TTC549 (cell line): ENCODE measurements around the gene CYB5D1.

ENCODE experiments used
- FAIRE-seq: peaks from 2 replicates; lab custom pipeline; 2012; peaks lifted over from hg19 to GRCh38; lab: Jason Lieb, UNC

CYB5D1 gene

GRCh38 chr17:7844292-7845154, 13.3 kb upstream of the CYB5D1 start:
- peak; percentile 61 for FAIRE-seq

- no peak for FAIRE-seq
These were observed 12.3 kb upstream of the CYB5D1 start for GRCh38 chr17:7845359-7846062.

DNA sequence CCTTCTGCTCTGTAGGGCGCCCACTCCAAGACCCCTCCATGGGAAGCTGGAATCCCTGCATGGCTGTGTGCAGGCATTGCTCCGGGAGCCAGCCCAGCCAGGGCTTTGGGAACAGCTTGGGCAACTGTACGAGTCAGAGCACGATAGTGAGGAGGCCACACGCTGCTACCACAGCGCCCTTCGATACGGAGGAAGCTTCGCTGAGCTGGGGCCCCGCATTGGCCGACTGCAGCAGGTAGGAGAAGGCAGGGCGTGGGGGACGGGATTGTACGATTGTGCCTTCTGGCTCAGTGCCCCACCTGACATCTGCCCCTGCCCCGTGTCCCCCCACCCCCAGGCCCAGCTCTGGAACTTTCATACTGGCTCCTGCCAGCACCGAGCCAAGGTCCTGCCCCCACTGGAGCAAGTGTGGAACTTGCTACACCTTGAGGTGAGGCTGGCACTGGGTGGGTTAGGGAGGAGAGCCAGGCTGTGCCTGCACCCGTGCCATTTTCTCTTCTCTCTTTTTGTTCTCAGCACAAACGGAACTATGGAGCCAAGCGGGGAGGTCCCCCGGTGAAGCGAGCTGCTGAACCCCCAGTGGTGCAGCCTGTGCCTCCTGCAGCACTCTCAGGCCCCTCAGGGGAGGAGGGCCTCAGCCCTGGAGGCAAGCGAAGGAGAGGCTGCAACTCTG, 11.6 kb upstream of the CYB5D1 start:
- FAIRE-seq: no peak

DNA sequence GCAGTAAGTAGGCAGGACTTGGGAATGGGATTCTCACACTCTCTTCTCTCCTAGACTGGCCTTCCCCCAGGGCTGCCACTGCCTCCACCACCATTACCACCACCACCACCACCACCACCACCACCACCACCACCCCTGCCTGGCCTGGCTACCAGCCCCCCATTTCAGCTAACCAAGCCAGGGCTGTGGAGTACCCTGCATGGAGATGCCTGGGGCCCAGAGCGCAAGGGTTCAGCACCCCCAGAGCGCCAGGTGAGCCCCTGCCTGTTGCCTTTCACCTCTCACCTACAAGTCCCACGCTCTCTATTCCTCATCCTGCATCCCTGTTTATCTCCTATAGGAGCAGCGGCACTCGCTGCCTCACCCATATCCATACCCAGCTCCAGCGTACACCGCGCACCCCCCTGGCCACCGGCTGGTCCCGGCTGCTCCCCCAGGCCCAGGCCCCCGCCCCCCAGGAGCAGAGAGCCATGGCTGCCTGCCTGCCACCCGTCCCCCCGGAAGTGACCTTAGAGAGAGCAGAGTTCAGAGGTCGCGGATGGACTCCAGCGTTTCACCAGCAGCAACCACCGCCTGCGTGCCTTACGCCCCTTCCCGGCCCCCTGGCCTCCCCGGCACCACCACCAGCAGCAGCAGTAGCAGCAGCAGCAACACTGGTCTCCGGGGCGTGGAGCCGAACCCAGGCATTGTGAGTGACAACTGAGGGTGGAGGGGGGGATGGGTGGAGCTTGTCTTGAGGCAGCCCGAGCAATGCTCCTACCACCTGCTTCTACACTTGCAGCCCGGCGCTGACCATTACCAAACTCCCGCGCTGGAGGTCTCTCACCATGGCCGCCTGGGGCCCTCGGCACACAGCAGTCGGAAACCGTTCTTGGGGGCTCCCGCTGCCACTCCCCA, 10.8 kb upstream of the CYB5D1 start:
- no peak for FAIRE-seq

DNA sequence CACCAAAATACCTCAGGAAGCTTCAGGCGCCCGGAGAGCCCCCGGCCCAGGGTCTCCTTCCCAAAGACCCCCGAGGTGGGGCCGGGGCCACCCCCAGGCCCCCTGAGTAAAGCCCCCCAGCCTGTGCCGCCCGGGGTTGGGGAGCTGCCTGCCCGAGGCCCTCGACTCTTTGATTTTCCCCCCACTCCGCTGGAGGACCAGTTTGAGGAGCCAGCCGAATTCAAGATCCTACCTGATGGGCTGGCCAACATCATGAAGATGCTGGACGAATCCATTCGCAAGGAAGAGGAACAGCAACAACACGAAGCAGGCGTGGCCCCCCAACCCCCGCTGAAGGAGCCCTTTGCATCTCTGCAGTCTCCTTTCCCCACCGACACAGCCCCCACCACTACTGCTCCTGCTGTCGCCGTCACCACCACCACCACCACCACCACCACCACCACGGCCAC, 9.6 kb upstream of the CYB5D1 start:
- no peak for FAIRE-seq

- no peak for FAIRE-seq
These were observed 9.1 kb upstream of the CYB5D1 start for GRCh38 chr17:7848739-7849129.

GRCh38 chr17:7849130-7849750, 8.6 kb upstream of the CYB5D1 start:
- FAIRE-seq: no peak

DNA sequence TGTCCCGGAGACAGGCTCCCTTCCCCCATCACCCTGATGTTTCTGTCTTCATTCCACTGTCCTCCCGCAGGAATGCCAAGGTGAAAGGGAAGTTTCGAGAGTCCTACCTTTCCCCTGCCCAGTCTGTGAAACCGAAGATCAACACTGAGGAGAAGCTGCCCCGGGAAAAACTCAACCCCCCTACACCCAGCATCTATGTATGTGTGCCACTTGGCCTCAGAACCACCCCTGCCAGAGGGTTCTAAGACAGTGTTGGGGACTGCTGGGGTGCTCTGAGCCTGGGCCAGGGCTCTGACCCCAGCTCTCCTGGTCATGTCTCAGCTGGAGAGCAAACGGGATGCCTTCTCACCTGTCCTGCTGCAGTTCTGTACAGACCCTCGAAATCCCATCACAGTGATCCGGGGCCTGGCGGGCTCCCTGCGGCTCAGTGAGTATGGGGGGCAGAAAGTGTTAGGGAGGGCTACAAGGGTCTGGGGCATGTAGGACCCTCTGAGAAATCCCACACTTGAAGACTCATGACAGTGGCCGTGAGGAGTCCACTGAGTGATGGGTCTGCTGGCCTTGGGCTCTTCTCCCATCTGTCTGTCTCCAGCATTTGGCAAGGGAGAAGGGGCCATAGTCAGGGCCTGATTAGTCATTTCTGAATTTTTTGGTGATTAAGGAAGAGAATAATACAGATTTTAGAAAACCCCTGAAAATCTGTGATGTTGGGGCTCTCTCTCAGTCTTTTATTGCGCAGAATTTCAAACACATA, 7.9 kb upstream of the CYB5D1 start:
- no peak for FAIRE-seq

DNA sequence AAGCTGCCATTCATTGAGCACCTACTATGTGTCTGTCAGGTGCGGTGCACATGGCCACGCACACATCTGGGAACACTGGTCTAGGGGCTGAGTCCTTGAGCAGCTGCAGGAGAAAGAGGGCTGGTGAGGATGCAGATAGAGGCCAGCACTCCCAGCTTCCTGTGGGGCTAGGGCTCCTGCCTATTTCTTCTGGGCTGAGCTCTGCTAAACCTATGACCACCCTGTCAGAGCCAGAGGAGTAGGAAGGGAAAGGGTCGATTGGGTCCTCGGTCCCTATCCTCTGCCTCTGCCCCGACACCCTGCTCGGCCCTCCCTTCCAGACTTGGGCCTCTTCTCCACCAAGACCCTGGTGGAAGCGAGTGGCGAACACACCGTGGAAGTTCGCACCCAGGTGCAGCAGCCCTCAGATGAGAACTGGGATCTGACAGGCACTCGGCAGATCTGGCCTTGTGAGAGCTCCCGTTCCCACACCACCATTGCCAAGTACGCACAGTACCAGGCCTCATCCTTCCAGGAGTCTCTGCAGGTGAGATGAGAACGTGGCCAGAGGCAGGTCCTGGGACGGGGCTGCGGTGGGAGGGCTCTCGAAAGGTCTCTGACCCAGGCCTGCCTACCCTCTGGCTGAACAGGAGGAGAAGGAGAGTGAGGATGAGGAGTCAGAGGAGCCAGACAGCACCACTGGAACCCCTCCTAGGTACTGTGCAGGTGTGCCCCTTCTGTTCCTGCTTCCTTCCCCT, 6.9 kb upstream of the CYB5D1 start:
- FAIRE-seq: no peak

DNA sequence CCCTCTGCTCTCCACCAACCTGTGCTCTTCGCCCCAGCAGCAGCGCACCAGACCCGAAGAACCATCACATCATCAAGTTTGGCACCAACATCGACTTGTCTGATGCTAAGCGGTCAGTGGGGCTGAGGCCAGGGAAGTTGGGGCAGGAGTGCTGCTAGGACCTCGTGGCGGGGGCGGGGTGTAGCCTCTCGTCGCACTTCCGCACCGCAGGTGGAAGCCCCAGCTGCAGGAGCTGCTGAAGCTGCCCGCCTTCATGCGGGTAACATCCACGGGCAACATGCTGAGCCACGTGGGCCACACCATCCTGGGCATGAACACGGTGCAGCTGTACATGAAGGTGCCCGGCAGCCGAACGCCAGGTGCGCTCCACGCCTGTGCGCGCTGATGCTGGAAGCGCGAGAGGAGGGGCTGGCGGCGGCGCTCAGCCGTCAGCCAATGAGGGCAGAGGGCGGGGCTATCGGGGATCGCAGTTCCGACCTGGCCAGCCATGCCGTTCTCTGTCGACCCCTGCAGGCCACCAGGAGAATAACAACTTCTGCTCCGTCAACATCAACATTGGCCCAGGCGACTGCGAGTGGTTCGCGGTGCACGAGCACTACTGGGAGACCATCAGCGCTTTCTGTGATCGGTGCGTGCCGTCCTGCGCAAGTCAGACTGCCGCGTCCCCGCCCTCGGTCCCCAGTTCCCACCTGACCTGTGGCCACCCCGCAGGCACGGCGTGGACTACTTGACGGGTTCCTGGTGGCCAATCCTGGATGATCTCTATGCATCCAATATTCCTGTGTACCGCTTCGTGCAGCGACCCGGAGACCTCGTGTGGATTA, 6.2 kb upstream of the CYB5D1 start:
- peak; percentile 65 for FAIRE-seq

DNA sequence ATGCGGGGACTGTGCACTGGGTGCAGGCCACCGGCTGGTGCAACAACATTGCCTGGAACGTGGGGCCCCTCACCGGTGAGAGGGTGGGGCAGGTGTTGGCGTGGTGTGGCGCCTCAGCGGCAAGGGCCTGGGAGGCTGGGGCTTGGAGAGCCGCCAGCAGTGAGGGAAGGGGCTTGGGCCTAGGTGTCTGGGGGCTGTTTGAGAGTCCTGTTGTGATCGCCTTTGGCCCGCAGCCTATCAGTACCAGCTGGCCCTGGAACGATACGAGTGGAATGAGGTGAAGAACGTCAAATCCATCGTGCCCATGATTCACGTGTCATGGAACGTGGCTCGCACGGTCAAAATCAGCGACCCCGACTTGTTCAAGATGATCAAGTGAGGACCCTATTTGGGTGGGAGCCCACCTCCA, 5.5 kb upstream of the CYB5D1 start:
- FAIRE-seq: no peak

DNA sequence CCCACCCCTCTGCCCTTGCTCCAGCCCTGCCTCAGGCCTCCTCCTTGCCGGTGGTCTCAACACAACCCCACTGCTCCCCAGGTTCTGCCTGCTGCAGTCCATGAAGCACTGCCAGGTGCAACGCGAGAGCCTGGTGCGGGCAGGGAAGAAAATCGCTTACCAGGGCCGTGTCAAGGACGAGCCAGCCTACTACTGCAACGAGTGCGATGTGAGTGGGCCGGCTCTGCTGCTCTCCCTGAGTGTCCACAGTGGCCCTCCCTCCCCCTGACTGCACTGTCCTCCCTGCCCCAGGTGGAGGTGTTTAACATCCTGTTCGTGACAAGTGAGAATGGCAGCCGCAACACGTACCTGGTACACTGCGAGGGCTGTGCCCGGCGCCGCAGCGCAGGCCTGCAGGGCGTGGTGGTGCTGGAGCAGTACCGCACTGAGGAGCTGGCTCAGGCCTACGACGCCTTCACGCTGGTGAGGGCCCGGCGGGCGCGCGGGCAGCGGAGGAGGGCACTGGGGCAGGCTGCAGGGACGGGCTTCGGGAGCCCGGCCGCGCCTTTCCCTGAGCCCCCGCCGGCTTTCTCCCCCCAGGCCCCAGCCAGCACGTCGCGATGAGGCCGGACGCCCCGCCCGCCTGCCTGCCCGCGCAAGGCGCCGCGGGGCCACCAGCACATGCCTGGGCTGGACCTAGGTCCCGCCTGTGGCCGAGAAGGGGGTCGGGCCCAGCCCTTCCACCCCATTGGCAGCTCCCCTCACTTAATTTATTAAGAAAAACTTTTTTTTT, 4.7 kb upstream of the CYB5D1 start:
- FAIRE-seq: no peak

- no peak for FAIRE-seq
These were observed 4.1 kb upstream of the CYB5D1 start for GRCh38 chr17:7853691-7854038.

DNA sequence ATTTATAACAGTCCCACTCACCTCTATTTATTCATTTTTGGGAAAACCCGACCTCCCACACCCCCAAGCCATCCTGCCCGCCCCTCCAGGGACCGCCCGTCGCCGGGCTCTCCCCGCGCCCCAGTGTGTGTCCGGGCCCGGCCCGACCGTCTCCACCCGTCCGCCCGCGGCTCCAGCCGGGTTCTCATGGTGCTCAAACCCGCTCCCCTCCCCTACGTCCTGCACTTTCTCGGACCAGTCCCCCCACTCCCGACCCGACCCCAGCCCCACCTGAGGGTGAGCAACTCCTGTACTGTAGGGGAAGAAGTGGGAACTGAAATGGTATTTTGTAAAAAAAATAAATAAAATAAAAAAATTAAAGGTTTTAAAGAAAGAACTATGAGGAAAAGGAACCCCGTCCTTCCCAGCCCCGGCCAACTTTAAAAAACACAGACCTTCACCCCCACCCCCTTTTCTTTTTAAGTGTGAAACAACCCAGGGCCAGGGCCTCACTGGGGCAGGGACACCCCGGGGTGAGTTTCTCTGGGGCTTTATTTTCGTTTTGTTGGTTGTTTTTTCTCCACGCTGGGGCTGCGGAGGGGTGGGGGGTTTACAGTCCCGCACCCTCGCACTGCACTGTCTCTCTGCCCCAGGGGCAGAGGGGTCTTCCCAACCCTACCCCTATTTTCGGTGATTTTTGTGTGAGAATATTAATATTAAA, 3.6 kb upstream of the CYB5D1 start:
- no peak for FAIRE-seq

- no peak for FAIRE-seq
These were observed 2.7 kb upstream of the CYB5D1 start, which contains the start of gene TMEM88 for GRCh38 chr17:7854851-7855659. TSS of gene TMEM88 (plus strand) at chr17:7855066. CDS start at chr17:7855075, 9 bp downstream.

GRCh38 chr17:7855660-7856010, 2.2 kb upstream of the CYB5D1 start:
- FAIRE-seq: no peak
